TTC549 (cell line): Measurements from ENCODE around the gene AOPEP.

ENCODE experiments used
- FAIRE-seq: peaks from 2 replicates; lab custom pipeline; 2012; peaks lifted over from hg19 to GRCh38; lab: Jason Lieb, UNC

Gene AOPEP

GRCh38 chr9:95037789-95038521 lies 311.5 kb downstream of the AOPEP start:
- no peak for FAIRE-seq

DNA sequence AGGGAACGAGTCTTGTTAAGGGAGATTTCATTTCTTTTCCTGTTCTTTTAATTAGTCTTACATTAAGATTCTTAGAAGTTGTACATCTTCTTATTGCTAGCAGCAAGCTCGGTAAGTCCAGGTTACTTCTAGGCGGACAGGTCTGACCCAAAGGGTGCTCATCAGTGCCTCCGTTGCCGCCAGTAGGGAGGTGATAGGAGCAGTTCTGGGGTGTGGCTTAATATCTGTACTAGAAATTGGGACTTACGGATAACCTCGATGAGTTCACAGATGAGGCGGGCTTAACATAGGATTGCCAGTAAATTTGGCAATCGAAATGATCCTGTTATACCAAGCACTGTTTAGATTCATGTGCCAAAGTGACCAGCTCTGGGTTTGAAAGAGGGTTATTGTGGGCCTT lies 312.2 kb downstream of the AOPEP start:
- FAIRE-seq = no peak

DNA sequence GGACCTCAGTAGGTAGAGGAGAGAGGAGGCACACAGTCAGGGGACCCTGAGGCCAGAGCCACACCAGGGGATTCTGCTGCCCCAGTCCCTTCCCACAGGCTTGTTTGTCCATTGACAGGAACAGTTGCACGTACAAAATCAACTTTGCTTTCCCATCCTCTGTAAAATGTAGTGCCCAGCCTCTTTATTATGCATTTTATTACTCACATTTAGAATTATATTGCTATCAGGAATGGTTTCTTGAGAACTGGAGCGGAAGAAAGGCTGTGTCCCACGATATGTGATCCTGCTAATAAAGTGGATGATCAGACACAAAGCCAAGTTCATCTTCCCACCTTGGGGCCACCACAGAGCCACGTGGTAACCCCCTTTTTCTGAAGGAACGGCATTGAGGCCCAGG lies 313.6 kb downstream of the AOPEP start:
- no peak for FAIRE-seq

DNA sequence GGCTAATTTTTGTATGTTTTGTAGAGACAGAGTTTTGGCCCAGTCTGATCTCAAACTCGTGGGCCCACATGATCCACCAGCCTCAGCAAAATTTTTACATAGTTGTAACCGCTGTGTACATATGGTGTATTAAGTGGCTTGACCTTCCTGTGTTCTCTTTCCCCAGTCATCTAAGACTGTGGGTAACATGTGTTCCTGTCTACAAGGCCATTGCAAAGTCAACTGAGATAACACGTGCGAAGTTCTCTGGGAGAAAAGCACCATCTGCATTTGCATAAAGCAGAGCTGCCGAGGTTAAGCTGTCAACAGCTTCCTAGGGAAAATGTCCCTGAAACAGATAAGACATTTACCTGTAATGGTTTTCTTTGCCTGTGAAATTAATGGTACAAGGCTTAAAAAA lies 317.3 kb downstream of the AOPEP start:
- no peak for FAIRE-seq

GRCh38 chr9:95044731-95045508 lies 318.4 kb downstream of the AOPEP start:
- FAIRE-seq = no peak

DNA sequence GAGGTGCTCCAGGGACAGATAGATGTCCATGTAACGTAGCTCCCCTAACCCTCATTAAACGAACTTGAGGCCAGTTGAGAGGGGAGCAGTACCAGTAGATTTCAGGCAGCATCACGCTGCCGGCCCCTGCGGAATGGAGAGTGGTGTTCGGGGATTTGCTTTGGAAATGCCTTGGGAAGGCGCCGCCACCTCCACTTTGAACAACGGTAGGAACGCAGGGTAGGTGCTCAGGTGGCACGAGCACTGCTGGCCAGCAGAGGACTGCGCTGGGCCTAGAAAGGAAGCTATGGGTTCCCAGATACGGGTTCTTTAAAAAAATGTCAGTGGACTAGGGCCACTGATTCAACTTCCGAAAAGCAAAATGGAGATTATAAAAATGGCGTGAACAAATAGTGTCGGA lies 319.3 kb downstream of the AOPEP start:
- FAIRE-seq = no peak

DNA sequence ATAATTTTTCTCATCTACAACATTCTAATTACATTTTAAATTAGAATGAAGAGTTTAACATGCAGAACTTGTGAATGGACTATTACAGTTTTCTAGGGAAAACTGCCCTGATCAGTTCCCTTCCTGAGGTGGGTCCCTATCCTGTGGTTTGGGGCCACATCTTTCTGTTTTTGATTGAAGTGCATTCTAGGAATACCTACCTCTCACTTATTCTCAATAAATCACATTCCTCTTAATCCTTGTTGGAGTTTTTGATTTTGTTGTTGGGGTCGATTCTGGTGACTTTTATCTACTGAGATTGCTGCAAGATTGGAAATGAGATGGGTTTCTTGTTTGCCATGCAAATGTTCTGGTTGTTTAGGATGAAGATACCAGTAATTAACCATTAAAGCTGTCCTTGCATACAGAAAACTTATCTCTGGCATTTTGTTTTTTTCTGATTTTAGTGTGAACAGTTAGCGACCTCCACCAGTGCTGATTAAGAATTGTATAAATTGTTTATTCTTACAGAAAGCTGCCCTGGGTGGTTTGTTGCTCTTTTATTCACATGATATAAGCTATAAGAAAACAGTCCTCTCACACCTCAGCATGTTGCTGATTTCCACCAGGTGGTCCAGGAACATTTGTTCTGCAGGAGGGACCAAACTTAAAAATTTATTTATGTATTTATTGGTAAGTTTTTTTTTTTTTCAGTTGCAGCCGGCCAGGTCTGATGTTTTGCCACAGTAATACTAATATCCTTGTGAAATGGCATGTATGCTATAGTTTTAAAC lies 321.1 kb downstream of the AOPEP start:
- FAIRE-seq = no peak

- FAIRE-seq = no peak
These were observed 322.0 kb downstream of the AOPEP start for GRCh38 chr9:95048225-95049087.

- FAIRE-seq = no peak
These were observed 323.3 kb downstream of the AOPEP start for GRCh38 chr9:95049761-95050160.

- FAIRE-seq = no peak
These were observed 327.4 kb downstream of the AOPEP start for GRCh38 chr9:95053611-95054570.

DNA sequence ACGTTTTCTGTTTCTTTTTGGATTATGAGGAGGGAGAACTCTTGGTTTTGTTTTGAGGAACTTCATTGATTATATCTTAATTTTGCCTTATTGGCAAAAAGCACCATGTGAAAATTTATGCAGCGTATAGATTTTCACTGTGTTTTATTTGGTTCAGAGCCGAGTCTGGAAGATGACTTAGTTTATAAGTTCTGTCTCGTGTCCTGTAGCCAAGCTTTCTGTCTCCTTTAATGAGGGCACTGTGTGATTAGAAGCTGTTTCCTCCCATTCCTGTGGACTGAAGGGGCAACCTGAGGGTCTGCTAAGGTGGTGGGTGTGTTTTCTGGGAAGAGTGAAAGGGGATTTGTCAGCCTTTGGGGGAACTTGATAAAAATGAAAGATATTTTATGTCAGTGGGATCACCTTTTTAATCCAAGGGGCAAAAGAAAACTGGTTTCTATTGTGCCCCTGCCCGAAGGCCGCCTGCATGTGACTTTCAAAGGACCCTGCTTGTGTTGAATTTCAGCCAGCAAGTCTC lies 328.9 kb downstream of the AOPEP start:
- no peak for FAIRE-seq

- no peak for FAIRE-seq
These were observed 329.5 kb downstream of the AOPEP start for GRCh38 chr9:95055851-95056551.

DNA sequence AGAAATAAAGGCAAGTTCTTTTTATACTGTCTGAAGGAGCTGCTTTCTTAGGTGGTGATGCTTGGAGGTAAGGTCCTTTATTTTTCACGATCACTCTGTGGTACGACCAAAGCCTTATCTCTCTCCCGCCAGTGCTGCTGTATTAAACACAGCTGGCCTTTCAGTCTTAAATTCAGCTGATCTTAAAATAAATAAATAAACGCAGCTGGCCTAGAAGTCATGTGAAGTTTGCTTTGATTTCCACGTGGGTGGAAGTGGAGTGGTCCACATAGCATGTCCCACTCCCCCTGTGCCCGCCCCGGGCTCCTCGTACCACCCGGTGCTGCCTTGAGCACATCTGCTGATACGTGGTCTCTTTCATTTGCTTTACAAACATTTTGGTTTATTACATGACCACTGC lies 330.6 kb downstream of the AOPEP start:
- no peak for FAIRE-seq

- FAIRE-seq = no peak
These were observed 331.8 kb downstream of the AOPEP start for GRCh38 chr9:95058121-95058785.

DNA sequence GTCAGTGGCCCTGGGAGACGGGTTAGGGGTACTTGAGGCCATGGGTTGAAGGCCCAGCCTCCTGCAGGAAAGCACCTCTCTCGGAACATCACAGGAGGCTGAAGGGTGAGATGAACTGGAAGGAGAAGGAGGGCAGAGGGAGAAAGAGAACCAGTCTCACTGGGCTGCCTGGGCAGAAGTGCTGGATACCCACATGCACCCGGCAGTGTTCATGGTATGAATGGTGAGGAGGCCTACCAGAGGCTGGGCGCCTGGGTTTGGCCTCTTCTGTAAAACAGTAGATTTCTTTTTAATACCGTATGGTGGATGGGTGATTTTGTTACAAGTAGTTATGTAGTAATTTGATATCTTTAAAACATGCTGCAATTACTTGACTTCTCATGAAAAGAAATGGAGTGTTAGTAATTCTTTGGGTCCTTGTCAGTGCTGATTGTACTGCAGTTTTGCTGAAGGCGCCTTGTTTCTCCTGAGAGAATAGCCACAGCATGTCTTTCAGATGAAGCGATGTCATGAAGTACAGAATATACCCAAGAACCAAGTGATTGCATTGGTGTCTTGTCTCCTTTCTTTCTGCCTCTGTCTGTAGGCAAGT lies 332.4 kb downstream of the AOPEP start:
- FAIRE-seq = no peak

GRCh38 chr9:95060234-95060633 lies 333.7 kb downstream of the AOPEP start:
- no peak for FAIRE-seq

DNA sequence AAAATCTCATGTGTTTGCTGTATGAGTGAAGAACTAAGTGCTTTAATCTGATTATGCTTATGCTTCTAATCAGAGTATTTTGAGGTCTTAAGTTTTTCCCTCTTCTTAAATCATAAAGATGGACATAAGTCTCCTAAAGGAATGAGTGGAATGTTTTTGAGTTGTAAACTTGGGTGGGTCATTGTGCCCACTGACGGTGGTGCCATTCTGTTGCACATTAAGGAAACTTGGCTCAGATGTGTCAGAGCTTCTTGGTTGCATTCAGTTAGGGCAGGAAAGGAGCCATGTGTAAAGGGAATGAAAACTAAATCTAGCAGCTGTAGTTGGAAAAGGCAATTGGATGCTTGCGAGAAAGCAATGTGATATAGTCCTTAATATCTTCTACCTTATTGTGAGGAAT lies 334.4 kb downstream of the AOPEP start:
- no peak for FAIRE-seq

- FAIRE-seq = no peak
These were observed 335.6 kb downstream of the AOPEP start for GRCh38 chr9:95061916-95062595.
